Duodenal mucosa (tissue), 2 donors: ENCODE measurements around the gene SETD1A.
"Not testable (repeated sequence)": the region's sequence is repeated elsewhere in the genome, so short reads cannot be mapped to it uniquely, and the experiment has no call there.

Source experiments
- H3K27ac ChIP-seq: one replicate; pipeline ENCODE4 v1.7.0; 2013; ENCODE audit warnings: low read depth, low read length
- H3K27me3 ChIP-seq, 2 donors: one replicate each; pipeline ENCODE4 v1.7.0; 2013; ENCODE audit warnings: low read length in 2 of 2, control low read depth in 1 of 2; ENCODE audit not compliant: insufficient read depth in 2 of 2, control insufficient read depth in 1 of 2
- H3K36me3 ChIP-seq, 2 donors: one replicate each; pipeline ENCODE4 v1.7.0; 2013; ENCODE audit warnings: low read length in 2 of 2, control low read depth in 1 of 2; ENCODE audit not compliant: insufficient read depth in 2 of 2, control insufficient read depth in 1 of 2
- H3K4me1 ChIP-seq, 2 donors: one replicate each; pipeline ENCODE4 v1.7.0; 2013; ENCODE audit warnings: low read length in 2 of 2, control low read depth in 1 of 2; ENCODE audit not compliant: insufficient read depth in 2 of 2, control insufficient read depth in 1 of 2
- H3K4me3 ChIP-seq, 2 donors: one replicate each; pipeline ENCODE4 v1.7.0; 2013; ENCODE audit warnings: low read length in 2 of 2, low read depth in 1 of 2
- H3K9ac ChIP-seq, 2 donors: one replicate each; pipeline ENCODE4 v1.7.0; 2013; ENCODE audit warnings: low read length in 2 of 2, low read depth in 1 of 2
- H3K9me3 ChIP-seq, 2 donors: one replicate each; pipeline ENCODE4 v1.7.0; 2013; ENCODE audit warnings: low read length in 2 of 2, control low read depth in 1 of 2; ENCODE audit not compliant: control insufficient read depth in 1 of 2

SETD1A gene

GRCh38 chr16:31005350-31006085, 48.0 kb downstream of the SETD1A start:
- H3K27ac ChIP-seq = no peak overlapping the region
- H3K27me3 ChIP-seq = peaks cover 18 to 23% of the 10 kb centered on the region in 2 donors

DNA sequence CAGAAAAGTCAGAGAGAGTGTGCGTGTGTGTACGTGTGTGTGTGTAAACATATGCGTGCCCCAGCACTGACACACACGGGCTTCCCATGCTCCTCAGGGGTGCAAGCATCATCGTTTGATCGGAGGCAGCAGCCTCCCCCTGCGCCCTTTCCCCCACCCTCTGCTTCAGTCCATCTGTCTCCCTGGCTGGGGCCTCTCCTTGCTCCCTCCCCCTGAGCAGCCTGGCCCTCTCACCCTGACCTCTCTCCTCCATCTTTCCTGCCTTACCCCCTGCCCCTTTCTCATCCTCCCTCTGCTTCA, 48.5 kb downstream of the SETD1A start:
- Histone ChIP-seq H3K4me1 (no peaks in the 10 kb centered on the region), H3K36me3 (no peaks in the 10 kb centered on the region), H3K4me3 (no peak overlapping the region), H3K27me3 (peaks cover 22 to 26% of the 10 kb centered on the region in 2 donors), H3K27ac (no peak overlapping the region), H3K9ac (no peak overlapping the region), H3K9me3 (no peaks in the 10 kb centered on the region)

More at GRCh38 chr16:31005350-31006085, 48.0 kb downstream of the SETD1A start:
- Histone ChIP-seq H3K4me1 (peaks cover 0 to 4% of the 10 kb centered on the region in 2 donors), H3K36me3 (no peaks in the 10 kb centered on the region), H3K4me3 (no peak overlapping the region), H3K9ac (no peak overlapping the region), H3K9me3 (no peaks in the 10 kb centered on the region)

DNA sequence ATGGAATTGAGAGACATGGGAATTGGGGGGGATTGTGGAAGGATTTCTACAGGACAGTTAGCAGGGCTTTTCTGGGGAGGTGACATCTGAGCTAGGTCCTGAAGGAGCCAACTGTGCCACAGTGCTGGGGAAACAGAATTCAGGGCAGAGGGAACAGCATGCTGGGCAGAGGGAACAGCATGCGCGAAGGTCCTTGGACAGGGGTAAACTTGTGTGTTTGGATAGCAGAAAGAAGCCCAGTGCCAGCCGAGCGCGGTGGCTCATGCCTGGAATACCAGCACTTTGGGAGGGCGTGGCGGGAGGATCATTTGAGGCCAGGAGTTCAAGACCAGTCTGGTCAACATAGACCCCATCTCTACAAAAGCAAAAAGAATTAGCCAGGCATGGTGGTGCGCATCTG, 49.0 kb downstream of the SETD1A start:
- H3K9me3 ChIP-seq = no peaks in the 10 kb centered on the region
- H3K4me3 ChIP-seq = no peak overlapping the region
- no peak overlapping the region for H3K9ac ChIP-seq
- H3K4me1 ChIP-seq = no peaks in the 10 kb centered on the region
- no peaks in the 10 kb centered on the region for H3K36me3 ChIP-seq
- H3K27me3 ChIP-seq = peaks cover 28 to 32% of the 10 kb centered on the region in 2 donors
- H3K27ac ChIP-seq = no peak overlapping the region

- Histone ChIP-seq H3K36me3 (no peaks in the 10 kb centered on the region), H3K4me1 (no peaks in the 10 kb centered on the region), H3K4me3 (no peak overlapping the region), H3K27ac (no peak overlapping the region), H3K9me3 (no peaks in the 10 kb centered on the region), H3K9ac (no peak overlapping the region), H3K27me3 (peaks cover 35 to 38% of the 10 kb centered on the region in 2 donors)
Measured at GRCh38 chr16:31007684-31008083, 50.1 kb downstream of the SETD1A start.

DNA sequence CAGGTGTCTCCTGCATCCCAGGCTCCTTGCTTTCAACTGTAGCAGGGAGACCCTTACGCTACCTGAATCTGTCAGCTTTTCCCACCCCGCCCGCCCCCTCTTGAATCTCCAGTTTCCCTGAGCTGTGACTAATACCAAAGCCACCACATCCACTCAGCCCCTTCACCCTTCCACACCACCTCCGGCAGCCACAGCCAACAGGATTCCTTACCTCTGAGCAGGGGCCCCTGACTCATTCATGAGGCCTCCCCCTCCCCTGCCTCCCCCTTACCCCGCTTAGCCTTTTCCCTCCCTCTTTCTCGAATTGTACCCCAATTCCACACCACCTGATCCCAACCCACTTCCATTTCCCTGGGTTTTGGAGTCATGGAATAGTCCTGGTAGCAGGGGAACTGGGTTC, 50.6 kb downstream of the SETD1A start:
- peaks cover 35 to 38% of the 10 kb centered on the region in 2 donors for H3K27me3 ChIP-seq
- no peak overlapping the region for H3K9ac ChIP-seq
- no peaks in the 10 kb centered on the region for H3K4me1 ChIP-seq
- no peak overlapping the region for H3K4me3 ChIP-seq
- H3K36me3 ChIP-seq = no peaks in the 10 kb centered on the region
- no peak overlapping the region for H3K27ac ChIP-seq
- H3K9me3 ChIP-seq = no peaks in the 10 kb centered on the region

- Histone ChIP-seq H3K36me3 (no peaks in the 10 kb centered on the region), H3K9ac (no peak overlapping the region)
Measured at GRCh38 chr16:31008551-31008950, 51.0 kb downstream of the SETD1A start.

DNA sequence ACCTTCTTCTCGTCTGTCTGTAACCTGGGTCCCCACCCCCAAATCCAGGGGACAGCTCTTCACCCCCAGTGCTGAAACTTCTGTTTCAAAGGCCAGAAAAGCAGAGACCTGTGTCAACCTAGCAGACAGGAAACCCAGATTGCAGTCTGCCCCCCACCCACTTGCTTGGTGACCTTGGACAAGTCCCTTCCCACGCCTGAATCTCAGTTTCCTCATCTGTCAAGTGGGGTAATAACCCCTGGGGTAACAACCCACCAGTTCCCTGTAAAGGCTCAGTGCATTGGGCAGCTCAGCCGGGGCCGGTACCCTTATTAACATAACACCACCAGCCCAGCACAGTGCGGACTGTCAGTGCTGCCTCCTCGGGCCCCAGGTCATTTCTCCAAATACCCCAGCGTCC, 51.6 kb downstream of the SETD1A start:
- Histone ChIP-seq H3K9ac (no peak overlapping the region), H3K4me1 (no peaks in the 10 kb centered on the region), H3K27ac (no peak overlapping the region), H3K9me3 (no peaks in the 10 kb centered on the region), H3K36me3 (no peaks in the 10 kb centered on the region), H3K27me3 (peaks cover 35 to 38% of the 10 kb centered on the region in 2 donors), H3K4me3 (no peak overlapping the region)

More at GRCh38 chr16:31008551-31008950, 51.0 kb downstream of the SETD1A start:
- Histone ChIP-seq H3K27me3 (peaks cover 35 to 38% of the 10 kb centered on the region in 2 donors), H3K27ac (no peak overlapping the region), H3K4me1 (no peaks in the 10 kb centered on the region), H3K4me3 (no peak overlapping the region), H3K9me3 (no peaks in the 10 kb centered on the region)

GRCh38 chr16:31009894-31010584, 52.5 kb downstream of the SETD1A start:
- H3K9ac ChIP-seq = no peak overlapping the region
- H3K27me3 ChIP-seq = peaks cover 35 to 38% of the 10 kb centered on the region in 2 donors
- no peaks in the 10 kb centered on the region for H3K36me3 ChIP-seq
- no peaks in the 10 kb centered on the region for H3K9me3 ChIP-seq
- H3K4me1 ChIP-seq = no peaks in the 10 kb centered on the region
- H3K27ac ChIP-seq = no peak overlapping the region
- no peak overlapping the region for H3K4me3 ChIP-seq

DNA sequence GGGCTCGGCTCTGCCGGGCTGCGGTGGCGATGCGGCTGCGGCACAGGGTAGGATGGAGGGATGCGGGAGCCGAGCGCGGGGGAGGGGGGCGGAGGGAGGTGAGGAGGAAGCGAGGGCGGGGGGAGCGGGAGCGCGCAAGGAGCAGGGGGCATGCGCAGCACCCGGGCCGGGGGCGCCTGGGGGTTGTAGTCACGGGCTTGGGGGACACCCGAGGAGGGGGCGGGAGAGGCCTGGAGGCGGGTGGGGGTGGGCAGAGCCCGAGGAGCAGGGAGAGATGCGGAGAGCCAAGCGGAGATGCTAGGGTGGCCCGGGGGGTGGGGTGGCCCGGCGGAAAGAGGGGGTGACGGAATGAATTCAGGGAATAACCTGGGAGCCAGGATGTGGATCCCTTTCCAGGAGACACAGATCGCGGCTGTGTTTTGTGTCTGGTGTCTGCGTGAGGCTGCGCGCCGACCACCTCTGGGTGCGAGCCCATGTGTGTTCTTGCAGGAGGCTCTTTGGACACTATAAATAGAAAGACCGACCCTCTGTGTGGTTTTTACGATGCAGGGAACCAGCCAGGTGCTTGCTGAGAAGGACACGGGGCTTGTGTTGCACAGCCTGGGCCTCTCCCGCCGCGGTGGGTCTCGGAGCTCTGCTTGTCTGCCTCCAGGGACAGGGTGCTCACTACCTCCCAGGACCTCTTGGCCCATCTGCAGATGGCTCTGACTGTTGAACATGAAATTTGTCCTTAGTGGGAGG, 53.2 kb downstream of the SETD1A start, which contains the start of gene STX1B:
Gene STX1B, minus strand, starts transcription at position 54 of the 741 bp plus-strand sequence. CDS start 242 bp downstream, outside the sequence.
- Histone ChIP-seq H3K9ac (no peak within 1 kb of the TSS), H3K27me3 (peaks cover 35 to 38% of the 10 kb centered on the region in 2 donors), H3K27ac (no peak within 1 kb of the TSS), H3K4me1 (no peaks in the 10 kb centered on the region), H3K36me3 (no peaks in the 10 kb centered on the region), H3K4me3 (no peak within 1 kb of the TSS), H3K9me3 (no peaks in the 10 kb centered on the region)

DNA sequence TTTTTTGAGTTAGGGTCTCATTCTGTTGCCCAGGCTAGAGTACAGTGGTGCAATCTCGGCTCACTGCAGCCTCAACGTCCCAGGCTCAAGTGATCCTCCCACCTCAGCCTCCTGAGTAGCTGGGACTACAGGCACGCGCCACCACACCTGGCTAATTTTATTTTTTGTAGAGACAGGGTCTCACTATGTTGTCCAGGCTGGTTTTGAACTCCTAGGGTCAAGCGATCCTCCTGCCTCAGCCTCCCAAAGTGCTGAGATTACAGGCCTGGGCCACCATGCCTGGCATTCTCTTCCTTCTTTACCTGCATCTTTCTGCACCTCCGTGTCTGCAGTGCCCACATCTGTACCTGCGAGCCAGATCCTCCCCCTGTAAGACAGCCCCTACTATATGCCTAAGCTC, 54.3 kb downstream of the SETD1A start:
- not testable (repeated sequence) for H3K4me1 ChIP-seq, H3K9ac ChIP-seq, H3K27ac ChIP-seq, H3K9me3 ChIP-seq, H3K36me3 ChIP-seq, H3K4me3 ChIP-seq
- H3K27me3 ChIP-seq = peaks cover 33 to 35% of the 10 kb centered on the region in 2 donors
